ENCODE data around the gene CPLX1.

DNA sequence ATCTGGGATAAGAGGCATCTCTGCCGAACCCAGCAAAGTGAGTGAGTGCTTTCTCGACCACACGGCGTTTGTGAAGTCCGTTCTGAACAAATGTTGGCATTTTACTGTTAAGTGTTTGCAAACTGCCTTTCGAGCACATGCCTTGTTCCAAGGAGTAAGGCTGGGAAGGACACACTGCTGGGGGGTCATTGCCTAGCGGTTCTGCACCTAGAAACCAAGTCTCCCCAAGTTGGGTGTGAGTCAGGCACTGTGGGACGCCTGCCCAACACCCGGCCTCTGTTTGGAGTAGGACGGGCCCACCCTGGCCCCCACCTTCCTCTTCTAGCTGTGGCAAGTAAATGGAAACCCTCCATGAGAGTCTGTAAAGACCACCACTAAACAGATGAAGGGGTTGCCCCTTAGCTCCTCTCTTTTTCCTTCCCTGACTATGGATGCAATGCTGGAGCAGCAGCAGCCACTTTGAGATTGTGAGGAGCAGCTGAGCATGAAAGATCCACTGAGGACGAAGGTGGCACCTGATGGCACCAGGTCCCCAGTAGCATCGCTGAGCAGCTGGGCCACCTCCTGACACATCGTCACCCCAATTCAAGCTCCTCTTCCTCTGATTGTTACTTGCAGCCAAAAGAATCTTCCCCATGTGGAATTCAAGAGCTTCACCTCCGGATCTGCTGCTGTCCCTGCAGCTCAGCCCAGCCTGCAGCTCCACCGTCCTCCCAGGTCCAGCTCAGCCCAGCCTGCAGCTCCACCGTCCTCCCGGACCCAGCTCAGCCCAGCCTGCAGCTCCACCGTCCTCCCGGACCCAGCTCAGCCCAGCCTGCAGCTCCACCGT is 6.3 kb downstream of the CPLX1 start:
- TF ChIP-seq, protein P1, sequence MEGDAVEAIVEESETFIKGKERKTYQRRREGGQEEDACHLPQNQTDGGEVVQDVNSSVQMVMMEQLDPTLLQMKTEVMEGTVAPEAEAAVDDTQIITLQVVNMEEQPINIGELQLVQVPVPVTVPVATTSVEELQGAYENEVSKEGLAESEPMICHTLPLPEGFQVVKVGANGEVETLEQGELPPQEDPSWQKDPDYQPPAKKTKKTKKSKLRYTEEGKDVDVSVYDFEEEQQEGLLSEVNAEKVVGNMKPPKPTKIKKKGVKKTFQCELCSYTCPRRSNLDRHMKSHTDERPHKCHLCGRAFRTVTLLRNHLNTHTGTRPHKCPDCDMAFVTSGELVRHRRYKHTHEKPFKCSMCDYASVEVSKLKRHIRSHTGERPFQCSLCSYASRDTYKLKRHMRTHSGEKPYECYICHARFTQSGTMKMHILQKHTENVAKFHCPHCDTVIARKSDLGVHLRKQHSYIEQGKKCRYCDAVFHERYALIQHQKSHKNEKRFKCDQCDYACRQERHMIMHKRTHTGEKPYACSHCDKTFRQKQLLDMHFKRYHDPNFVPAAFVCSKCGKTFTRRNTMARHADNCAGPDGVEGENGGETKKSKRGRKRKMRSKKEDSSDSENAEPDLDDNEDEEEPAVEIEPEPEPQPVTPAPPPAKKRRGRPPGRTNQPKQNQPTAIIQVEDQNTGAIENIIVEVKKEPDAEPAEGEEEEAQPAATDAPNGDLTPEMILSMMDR (IDR thresholded peaks at IDR 0.05) = no peak
- no peak for TF ChIP-seq POLR2A (IDR thresholded peaks at IDR 0.05)

Measured in adrenal gland (tissue), 5 donors.